GM19397 (cell line): Measurements from ENCODE around the gene CALR3.
"Not testable (repeated sequence)": the region's sequence is repeated elsewhere in the genome, so short reads cannot be mapped to it uniquely, and the experiment has no call there.

Experiments
- ATAC-seq: cut with Tn5 transposase; IDR thresholded peaks from one replicate; pipeline ENCODE4 v1.9.1; 2021; ENCODE audit warnings: mild to moderate bottlenecking, moderate library complexity; ENCODE audit not compliant: unreplicated experiment

CALR3 gene, protein sequence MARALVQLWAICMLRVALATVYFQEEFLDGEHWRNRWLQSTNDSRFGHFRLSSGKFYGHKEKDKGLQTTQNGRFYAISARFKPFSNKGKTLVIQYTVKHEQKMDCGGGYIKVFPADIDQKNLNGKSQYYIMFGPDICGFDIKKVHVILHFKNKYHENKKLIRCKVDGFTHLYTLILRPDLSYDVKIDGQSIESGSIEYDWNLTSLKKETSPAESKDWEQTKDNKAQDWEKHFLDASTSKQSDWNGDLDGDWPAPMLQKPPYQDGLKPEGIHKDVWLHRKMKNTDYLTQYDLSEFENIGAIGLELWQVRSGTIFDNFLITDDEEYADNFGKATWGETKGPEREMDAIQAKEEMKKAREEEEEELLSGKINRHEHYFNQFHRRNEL

DNA sequence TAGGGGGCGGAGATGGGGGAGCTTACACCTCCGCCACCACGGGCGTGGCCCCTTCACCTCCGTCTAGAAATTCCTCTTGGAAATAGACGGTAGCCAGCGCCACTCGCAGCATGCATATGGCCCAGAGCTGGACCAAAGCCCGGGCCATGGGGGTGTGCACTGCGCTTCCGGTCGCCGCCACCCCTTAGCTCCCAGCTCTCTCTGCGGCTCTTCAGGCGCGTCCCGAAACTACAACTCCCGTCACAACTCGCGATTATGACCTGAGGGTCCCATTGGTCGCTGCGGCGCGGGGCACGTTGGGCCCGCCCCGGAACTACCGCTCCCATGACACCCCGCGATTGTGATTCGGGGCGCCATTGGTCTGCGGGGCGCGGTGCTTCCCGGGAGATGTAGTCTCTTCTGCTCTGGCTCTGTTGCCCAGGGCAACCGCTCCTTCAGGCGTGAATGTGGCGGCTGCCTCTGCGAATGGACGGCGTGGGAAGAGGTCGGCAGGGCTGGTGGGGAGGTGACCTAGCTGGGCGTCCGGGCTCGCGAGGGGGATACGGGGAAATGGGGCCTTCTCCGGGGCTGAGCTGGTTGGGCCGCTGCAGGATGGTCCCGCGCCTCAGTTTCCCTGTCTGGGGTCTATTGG, at the start of gene CALR3, which contains the start of gene C19orf44:
TSS of gene CALR3 (minus strand) at position 186 of the 631 bp plus-strand sequence. CDS start at position 148, 38 bp downstream.
TSS of gene C19orf44 (plus strand) at position 413 of the 631 bp plus-strand sequence. CDS start 4,399 bp downstream, outside the sequence.
- ATAC-seq = peak; percentile 97

DNA sequence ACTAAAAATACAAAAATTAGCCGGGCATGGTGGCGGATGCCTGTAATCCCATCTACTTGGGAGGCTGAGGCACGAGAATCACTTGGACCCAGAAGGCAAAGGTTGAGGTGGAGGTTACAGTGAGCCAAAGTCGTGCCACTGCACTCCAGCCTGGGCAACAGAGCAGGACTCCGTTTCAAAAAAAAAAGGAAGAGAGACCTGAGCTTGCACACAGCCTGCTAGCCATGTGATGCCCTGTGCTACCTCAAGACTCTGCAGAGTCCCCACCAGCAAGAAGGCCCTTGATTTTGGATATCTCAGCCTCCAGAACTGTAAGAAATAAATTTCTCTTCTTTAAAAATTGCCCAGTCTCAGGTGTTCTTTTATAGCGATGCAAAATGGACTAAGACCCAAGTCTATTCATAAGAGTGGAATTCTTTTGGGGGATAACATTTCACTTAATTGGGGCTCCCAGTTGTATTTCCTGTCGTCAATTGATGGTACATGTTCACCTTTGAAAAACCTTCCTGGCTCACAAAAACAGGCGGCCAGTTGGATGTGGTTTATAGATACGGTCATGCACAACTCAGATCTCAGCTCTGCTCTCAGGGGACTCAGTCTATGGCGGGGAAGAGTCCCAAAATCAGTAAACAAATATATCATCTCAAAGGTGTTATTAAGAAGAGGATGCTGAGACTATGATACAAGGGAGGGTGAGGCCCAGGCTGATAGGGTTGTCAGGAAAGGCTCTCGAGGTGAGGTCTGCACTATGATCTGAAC, 48.7 kb upstream of the CALR3 start:
- no peak for ATAC-seq

DNA sequence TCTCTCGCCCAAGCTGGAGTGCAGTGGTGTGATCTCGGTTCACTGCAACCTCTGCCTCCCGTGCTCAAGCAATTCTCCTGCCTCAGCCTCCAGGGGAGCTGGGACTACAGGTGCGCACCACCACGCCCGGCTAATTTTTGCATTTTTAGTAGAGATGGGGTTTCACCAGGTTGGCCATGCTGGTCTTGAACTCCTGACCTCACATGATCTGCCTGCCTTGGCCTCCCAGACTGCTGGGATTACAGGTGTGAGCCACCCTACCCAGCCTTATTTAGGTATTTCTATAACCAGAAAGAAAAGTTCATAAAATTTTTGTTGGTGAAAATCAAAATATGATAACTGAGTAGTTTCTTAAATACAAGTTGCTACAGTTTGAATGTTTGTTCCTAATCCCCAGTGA, 47.8 kb upstream of the CALR3 start:
- ATAC-seq = not testable (repeated sequence)

DNA sequence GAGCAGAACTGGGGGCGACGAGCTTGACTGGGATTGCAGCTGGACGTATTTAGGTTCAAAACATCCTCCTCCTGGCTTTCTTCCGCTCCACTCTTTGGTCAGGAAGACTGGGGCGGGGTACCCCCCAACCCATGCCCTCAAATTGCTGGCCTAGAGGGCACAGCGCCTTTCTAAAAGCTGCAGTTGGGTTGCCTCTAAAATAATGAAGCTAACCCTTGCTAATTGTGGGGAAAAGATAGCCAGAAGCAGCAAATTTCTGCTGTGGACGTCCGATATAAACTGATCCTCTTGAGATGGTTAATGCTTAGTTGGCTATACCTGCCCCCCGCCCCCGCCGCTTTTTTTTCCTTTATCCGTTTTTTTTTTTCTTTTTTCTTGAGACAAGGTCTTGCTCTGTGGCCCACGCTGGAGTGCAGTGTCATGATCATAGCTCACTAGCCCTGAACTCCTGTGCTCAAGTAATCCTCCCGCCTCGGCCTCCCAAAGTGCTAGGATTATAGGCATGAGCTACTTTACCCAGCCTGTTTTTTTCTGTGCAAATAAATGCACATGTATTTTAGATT, 47.0 kb upstream of the CALR3 start:
- ATAC-seq = no peak

DNA sequence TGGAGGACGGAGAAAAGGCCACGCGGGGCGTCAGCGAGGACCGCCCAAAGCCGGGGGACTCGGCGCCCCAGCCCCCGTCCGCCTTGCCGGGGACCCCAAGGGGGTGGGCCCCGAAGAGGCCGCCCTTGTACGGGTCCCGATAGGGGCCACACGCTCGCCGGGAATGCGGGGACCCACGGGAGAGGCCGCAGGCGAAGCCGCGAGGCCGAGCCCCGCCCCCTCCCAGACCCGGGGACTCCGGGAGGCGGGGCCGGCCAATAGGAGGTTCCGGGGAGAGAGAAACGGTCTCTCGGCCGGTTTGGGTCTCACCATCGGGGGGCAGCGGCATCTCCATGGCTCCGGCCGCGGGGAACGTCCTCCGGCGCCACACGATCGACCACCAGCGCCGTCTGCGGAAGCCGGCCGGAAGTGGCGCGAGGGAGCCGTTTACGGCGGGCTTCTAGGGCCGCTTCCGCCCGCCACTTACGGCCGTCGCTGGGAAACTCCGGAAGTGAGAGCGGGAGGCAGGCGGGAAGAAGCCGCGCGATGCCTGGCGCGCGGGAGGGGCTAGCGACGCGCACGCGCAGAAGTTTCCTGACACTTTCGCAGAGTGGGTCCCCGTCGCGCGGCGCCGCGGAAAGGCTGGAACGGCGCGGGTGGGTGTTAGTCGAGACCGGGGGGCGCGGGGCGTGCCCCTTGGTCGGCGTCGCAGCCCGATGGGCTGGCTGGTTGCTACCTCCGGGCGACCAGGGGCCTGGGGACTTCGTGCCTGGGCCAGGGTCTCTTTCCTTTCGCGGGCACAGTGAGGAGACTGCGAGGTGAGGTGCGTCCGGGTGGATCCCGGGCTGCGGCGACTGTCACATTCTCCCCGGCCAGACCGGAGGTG, 46.3 kb upstream of the CALR3 start, which contains the start of gene CHERP:
TSS of gene CHERP (minus strand) at position 393 of the 865 bp plus-strand sequence. CDS start at position 334, 59 bp downstream.
- peak; percentile 81 for ATAC-seq

DNA sequence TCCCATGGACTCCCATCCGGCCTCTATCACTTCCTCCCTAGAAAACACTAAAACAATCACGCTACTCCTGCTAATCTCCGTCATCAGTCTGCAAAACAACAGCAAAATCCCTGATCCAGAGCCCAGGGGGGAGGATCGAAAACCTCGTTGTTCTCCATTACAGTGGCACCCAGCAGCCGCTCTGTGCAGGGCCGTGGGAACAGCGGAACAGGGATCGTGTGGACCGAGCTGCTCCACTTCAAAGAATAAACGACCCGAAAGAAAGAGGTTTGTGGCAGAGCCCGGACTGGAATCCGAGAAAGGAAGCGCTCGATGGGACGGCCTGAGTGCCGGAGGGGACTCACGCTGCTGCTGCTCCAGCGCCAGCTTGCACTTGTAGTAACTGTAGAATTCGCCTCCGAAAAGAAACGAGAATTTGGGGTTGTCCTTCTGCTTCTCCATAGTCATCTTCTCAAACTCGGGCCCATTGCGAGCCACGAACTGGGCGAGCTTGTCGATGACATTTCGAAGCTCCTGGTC, 45.6 kb upstream of the CALR3 start:
- ATAC-seq = peak; percentile 2

DNA sequence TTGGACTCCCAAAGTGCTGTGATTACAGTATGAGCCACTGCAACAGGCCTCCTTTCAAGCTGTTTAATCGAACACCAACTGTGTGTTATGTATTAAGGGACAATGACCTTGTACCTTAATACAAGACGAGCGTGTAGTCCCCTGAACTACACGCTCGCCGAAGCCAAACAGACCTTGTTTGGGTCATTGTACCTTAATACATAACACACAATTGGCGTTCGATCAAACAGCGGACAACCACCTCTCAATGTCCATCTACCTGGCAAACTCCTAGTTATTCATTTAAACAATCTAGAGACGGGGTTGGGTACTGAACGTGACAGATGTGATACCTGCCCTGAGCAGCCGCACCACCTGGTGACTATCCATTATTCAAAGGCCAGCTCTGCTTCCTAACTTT, 45.0 kb upstream of the CALR3 start:
- no peak for ATAC-seq

DNA sequence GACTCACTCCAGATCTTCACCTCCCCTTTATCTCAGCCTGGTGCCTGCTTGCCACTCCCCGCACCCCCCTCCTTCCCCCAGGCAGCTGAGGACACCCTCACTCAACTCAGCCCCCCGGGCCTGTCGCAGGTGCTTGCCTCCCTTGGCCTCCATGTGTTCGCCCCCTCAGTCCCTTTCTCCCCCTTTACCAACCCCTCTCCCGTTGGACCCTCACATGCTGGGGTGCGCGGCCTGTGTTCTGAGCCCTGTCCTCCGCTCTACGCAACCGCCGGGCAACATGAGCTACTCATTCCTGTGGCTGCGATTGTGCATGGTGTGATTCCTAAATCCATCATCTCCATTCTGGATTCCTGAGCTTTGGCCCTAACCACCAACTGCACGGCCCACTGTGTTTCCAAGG, 41.1 kb upstream of the CALR3 start:
- no peak for ATAC-seq

DNA sequence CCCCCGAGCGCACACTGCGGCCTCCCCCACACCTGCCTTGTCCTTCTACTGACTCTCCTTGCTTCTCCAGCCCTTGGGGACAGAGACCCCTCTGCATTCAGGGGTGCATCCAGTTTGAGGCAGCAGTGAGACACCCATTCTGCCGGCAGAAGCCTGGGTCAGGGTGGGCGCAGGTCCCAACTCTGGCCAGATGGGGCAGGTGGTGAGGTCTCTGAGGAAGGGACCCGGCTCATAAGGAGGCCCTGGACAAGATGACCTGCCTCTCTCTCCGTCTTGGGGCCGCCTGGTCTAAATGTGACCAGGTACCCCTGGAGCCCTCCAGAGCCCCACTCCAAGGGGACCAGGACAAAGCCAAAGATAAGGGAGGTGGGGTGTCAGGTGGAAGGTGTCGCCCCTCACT, 40.2 kb upstream of the CALR3 start:
- ATAC-seq = no peak

DNA sequence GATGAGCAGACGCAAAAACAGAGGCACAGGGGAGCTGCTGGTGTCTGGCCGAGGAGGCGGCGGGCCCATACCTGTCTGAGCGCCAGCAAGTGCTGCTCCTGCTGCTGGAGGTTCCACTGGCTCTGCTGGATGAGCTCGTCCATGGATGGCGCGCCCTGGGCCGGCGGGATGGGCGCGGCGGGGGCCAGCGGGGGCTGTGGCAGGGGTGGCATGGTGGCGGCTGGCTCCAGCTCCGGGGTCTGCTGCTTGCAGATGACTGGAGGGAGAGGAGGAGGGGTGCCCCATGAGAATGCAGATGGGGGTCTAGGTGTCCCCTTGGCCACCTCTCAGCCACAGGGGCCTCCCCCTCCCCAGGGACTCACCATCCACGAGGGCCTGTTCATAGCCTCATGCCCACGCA, 39.4 kb upstream of the CALR3 start:
- no peak for ATAC-seq

DNA sequence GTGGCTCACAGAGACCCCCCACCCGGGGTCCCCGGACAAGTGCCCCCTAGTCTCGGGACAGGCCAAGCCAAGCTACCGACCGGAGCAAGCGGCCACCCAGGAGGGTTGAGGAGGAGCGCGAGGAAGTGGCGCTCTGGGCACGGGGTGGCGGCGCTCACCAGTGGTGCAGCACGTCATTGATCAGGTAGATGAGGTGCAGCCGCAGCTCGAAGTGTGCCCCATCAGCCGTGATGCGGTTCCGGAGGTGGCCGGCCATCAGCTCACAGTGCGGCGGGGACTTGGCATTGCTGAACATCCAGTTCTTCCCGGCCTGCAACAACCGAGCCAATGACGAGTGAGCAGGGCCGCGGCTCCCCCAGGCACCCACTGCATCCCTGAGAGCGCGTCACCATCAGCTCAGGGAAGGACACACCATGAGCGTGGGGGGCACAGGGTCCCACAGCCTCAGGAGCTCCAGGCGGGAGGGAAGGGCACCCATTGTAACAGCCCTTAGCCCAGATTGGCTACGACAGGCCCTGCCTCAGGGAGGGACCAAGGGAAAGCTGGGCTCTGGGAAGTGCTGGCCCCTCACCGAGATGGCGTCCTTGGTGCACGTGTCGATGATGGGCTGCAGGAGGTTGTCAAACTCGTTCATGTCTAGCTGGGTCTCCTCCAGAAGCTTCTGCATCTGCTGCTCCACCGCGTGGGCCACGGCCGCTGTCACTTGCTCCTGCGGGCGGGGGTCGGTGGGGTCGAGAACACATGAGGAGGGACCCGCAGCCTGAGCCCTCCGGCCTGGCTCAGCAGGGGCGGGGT, 36.7 kb upstream of the CALR3 start:
- ATAC-seq = no peak

DNA sequence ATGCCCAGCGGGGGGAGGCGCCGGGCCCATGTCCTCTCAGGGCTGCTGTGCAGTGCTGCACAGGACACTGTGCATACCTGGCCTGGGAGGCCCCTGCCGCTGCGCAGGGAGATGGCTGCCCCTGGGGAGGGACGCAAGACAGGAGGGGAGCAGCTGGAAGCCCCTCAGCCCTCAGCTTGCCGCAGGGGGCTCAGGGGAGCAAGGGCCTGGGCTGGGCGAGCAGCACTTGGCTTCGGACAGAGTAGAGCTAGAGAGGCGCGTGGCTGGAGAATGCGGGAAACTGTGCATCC, 35.4 kb upstream of the CALR3 start:
- ATAC-seq = no peak

DNA sequence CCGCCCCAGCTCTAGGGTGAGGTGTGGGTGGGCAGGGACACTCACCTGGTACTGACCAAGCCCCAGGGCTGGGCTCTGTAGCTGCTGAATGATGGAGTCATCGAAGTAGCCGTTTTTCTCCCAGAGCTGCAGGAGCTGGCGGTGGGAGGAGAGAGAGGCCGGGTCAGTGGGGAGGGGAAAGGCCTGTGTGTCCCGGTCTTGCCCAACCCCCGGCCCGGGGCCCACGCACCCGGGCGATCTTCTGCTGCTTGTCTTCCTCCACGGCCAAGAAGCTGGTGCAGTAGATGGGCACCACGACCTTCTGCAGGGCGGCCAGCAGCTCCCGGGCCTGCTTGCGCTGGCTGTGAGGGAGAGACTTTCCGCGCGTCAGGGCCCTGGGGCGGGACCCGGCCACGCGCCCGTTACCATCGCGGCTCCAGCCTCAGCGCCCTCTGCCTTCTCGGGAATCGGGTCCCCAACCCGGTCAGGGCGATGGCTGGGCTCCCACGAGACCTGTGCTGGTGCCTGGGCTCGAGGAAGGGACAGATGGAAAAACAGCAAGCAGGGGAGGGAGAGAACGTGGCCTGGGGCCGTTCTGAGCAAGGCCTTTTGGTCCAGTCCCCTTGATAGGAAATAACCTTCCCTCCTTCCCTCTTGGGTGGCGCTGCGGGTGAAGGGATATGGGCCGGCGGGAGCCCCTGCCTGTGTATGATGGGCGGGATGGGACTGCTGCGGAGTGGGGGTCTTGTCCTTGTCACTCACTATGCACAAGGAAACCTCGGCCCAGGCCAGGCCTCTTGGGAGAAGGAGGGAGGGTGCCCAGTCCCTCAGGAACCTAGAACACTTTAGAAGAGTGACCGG, 34.8 kb upstream of the CALR3 start:
- no peak for ATAC-seq

DNA sequence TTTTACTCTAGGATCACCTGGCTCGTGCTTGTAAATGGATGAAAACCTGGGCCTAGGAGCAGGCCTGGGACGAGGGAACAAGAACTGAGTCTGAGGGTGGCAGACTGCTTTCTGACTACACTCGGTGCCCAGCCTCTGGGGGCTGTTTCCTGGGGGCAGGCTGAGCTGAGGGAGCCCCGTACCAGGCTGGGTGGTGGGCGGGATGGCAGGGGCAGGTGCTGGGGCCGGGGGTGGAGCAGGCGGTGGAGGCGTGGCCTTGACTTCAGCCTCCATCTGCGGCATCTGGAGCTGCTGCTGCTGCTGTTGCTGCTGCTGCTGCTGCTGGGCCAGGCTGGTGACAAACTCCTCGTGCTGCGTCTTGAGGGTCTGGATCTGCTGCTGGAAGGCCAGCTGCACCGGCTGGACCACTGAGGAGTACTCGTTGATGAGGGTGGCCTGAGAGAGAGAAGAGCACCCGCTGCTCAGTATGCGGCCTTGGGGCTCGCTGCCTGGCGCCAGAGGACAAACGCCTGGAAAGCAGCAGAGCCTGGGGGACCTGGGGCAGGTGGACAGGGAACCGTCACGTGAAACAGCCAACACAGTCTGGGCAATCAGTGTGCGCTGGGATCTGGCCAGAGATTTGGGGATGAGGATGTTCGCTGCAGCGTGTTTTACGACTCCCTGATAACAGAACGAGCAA, 33.6 kb upstream of the CALR3 start:
- ATAC-seq = no peak

DNA sequence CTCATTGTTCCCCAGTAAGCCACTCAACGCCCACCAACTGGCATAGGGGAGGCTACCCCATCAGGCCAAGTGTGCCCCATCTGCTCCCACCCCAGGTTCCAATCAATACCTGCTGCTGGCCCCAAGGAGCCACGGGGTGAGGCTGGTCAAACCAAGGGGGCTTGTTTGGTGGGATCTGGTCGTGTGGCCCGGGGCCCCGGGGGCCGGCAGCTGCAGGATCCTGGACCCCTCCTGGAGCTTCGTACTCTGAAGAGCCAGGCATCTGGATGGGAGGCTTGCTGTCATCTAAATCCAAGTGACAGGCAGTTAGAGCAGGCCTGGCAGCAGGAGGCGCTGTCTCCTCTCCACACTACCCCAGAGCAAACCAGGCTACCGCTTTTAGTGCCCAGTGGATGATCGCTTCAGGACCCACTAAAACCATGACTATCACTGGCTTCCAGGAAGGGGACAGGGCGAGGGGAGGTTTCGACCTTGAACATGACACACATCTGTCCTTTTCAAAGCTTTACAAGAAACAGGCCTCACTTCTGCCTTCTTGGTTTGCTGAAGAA, 32.1 kb upstream of the CALR3 start:
- ATAC-seq = no peak

DNA sequence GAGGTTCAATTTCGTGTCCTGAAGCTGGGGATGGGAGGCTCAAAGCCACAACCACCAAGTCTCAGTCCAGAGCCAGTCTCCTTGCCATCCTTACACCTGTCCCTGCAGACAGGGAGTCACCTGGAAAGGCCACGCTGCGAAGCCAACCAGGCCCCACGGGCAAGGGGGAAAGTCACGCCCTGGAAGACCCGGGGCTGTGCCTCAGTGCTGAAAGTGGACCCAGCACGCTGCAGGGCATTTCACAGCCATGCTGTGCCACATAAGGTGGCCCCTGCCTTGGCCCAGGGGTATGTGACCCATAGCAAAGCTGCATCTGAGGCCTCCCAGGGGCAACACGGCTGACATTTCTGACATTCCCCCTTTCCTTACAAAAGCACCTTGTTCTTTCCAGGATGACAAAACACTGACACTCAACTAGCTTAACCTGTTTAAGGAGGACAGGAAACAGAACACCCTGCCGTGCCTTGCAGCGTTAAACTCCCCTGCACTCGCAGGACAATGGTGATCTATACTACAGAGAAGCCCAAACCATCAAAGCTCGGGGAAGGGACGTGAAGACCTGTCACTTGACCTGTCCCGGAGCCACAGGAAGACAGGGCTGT, 31.5 kb upstream of the CALR3 start:
- no peak for ATAC-seq

DNA sequence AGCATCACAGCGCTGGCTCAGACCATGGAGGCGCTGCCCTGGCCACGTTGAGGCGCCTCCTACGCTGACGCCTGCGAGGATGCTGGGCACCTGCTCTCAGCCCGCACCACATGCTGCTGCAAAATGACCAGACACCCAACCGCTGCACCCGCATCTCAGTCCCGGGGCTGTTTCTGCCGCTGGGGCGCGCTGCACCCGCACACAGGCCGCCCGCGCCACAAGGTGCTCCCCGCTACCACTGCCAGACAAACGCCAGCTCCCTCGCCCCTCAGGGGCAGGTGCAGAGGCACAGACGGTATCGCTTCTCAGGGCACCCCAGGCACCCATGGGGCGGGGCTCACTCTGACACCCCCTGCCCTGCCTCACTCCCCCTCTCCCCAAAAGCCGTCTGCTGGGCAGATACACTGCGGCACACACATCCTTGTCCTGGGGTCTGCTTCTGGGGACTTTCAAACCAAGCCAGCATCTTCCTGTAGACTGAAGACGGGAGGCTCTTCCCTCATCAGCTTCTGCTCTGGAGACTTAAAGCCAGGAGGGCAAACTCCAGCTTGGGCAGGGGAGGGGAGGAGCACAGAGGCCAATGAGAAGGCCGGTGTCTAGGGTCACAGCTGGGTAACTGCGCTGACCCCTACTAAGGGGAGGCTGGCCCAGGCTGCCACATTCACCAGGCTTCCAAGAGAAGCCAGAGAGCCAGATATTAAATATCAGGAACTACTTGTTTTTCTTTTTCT, 29.9 kb upstream of the CALR3 start:
- ATAC-seq = no peak
